ENCODE results near the gene MFAP3L.

DNA sequence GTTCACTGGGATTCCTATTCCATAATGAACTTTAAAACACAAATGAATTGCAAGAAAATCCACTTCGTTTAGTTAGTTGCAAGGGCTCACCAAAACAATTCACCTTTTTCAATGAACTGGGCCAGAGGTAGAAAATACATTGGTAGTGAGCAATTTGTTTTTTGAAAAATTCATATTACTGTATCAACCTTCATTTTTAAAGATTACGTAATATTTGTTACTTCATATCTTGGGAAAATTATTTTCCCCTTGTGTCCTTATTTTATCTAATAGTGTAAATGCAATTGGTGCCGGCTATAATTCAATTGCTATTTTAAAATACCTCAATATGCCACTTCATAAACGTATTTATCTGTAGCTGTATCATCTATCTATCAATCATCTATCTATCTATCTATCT lies 41.5 kb downstream of the MFAP3L start:
- TF ChIP-seq, protein P1, sequence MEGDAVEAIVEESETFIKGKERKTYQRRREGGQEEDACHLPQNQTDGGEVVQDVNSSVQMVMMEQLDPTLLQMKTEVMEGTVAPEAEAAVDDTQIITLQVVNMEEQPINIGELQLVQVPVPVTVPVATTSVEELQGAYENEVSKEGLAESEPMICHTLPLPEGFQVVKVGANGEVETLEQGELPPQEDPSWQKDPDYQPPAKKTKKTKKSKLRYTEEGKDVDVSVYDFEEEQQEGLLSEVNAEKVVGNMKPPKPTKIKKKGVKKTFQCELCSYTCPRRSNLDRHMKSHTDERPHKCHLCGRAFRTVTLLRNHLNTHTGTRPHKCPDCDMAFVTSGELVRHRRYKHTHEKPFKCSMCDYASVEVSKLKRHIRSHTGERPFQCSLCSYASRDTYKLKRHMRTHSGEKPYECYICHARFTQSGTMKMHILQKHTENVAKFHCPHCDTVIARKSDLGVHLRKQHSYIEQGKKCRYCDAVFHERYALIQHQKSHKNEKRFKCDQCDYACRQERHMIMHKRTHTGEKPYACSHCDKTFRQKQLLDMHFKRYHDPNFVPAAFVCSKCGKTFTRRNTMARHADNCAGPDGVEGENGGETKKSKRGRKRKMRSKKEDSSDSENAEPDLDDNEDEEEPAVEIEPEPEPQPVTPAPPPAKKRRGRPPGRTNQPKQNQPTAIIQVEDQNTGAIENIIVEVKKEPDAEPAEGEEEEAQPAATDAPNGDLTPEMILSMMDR (IDR thresholded peaks at IDR 0.05), result no peak
- no peak for TF ChIP-seq POLR2A (IDR thresholded peaks at IDR 0.05)
